ENCODE measurements around the gene CCDC38. TPM values are rescaled to one million over a fixed set of nuclear protein-coding genes. Genes with fewer than 3 reads are reported as not detected.

Gene CCDC38
- total RNA-seq = not detected

DNA sequence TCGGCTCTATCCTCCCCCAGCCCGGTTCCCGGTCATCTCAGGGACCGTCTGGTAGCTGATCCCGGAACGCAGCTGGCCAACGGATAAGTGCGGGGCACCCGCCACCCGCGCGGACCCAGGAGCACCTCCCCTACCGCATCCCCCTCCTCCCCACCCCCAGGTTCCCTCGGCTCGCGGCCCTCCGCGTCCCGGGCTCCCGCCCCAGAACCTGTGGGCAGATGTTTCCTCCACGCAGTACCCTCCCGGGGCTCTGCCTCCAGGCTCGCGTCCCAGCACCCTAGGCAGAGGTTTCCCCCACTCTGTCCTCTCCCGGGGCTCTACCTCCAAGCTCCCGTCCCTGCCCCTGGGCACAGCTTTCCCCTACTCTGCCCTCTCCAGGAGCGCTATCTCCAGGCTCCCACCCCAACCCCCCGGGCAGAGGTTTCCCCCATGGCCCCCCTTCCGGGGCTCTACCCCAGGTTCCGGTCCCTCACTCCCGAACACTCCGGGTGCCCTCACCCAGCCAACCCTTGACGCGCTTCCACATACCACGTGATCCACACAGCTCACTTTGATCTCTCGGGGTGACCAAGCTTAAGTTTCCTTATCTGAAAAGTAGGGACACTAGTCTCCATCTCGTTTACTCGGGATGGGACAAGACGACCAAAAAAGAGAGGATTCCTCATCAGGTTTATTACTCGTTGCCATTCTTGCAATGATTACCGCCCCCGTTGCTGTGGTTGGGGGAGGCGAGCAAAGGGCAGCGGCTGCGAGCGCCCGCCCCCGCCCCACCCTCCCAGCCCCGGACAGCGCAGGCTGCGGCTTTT, at the start of gene CCDC38:
CCDC38 (minus strand) TSS at position 91 of the 806 bp plus-strand sequence. CDS start 6,105 bp downstream, outside the sequence.

DNA sequence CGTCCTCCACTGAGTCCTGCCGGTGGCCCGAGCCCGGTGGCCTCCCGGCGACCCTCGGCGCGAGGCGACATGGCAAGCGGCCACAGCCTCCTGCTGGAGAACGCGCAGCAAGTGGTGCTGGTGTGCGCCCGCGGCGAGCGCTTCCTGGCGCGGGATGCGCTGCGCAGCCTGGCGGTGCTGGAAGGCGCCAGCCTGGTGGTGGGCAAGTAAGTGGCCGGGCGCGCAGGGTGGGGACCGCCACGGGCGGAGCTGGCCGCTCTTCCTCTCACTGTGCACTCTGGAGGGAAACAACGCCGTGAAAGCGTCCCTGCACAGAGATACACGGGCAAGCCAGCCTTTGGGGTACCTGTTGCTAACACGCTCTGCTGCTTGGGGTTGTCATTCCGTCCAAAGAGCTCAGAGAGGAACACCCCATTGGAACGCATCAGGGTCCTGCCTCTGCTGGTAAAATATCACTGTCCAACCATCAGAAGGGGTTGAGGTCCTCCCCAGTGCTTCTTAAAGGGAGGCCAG, 972 bp upstream of the CCDC38 start, which contains the start of gene AMDHD1:
AMDHD1 (plus strand) TSS at position 2 of the 513 bp plus-strand sequence; CDS start at position 70, 68 bp downstream.

DNA sequence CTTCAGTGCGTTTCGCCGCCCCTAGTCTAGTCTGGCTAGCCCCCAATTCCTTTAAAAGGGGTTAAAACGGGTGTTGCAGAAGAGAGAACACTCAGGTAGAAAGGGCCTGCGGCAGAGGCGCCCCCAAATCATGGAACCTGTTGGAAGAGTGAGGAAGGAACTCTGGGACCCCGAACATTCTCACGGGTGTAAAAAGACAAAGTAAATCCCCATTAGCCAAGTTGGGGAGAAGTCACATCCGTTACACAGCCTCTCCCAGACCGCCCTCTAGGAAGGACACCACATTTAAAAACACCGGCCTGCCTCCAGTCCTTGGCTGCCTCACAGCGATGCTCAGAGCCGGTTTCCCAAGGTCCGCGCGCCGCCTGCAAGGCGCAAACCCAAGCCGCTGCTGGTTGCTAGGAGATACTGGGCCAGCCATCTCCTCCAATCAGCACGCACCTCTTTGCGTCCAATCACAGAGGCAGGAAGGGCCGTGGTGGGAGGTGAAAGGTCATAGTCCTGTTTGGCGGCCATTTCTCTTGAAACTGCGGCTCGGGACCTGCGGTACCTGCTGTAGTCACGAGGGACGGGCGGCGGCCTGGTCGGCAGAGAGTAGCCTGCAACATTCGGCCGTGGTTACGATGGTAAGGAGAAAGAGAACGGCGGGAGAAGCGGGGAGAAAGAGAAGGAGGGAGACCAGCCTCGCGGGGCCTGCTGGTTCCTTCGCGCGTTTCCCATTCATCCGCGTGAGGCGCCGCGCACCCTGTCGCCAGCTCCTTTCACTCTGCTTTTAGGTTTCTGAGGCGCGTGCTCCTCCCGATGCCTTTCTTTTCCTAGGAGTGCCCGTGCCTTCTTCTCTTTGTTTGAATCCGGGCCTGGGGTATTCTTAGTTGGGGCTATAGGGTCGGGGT, 83.7 kb downstream of the CCDC38 start, which contains the start of gene SNRPF:
SNRPF (plus strand) TSS at position 502 of the 893 bp plus-strand sequence; CDS start at position 624, 122 bp downstream.

Other genes starting within 250 kb of the CCDC38 start
- 79.8 TPM for gene NTN4, start 151.8 kb downstream of the CCDC38 start, total RNA-seq
- gene SNRPF, start 83.7 kb downstream of the CCDC38 start, total RNA-seq = 17.9 TPM
- 0.88 TPM for gene AMDHD1, start 717 bp upstream of the CCDC38 start, total RNA-seq
- gene HAL, start 53.7 kb upstream of the CCDC38 start, total RNA-seq = 1.7 TPM
- 98.2 TPM for gene LTA4H, start 93.0 kb upstream of the CCDC38 start, total RNA-seq